Trophoblast cell (in vitro differentiated cells and primary cell): ENCODE measurements around the gene IGF1R.

Experiments used
- DNase-seq, 2 donors: peaks; one replicate each; pipeline ENCODE4 v3.0.0-alpha.2; 2016
- H2AFZ ChIP-seq: 2 replicates; pipeline ENCODE4 v1.6.1; 2013; ENCODE audit warnings: low read length, moderate library complexity, mild to moderate bottlenecking; ENCODE audit not compliant: insufficient read depth, poor library complexity
- H2AK5ac ChIP-seq: 2 replicates; pipeline ENCODE4 v1.6.1; 2013; ENCODE audit warnings: mild to moderate bottlenecking, low read length
- H2BK120ac ChIP-seq: 2 replicates; pipeline ENCODE4 v1.6.1; 2013; ENCODE audit warnings: low read length, mild to moderate bottlenecking, moderate library complexity; ENCODE audit not compliant: insufficient read depth, poor library complexity
- H2BK12ac ChIP-seq: 2 replicates; pipeline ENCODE4 v1.6.1; 2013; ENCODE audit warnings: mild to moderate bottlenecking, low read length, moderate library complexity
- H2BK5ac ChIP-seq: 2 replicates; pipeline ENCODE4 v1.6.1; 2013; ENCODE audit warnings: low read length, low read depth, moderate library complexity, mild to moderate bottlenecking; ENCODE audit not compliant: poor library complexity
- H3K14ac ChIP-seq: 2 replicates; pipeline ENCODE4 v1.6.1; 2013; ENCODE audit warnings: mild to moderate bottlenecking, low read length
- H3K18ac ChIP-seq: 2 replicates; pipeline ENCODE4 v1.6.1; 2013; ENCODE audit warnings: mild to moderate bottlenecking, low read length
- H3K23ac ChIP-seq: 2 replicates; pipeline ENCODE4 v1.6.1; 2013; ENCODE audit warnings: low read length
- H3K27ac ChIP-seq: 2 replicates; pipeline ENCODE4 v1.5.1; 2013; ENCODE audit warnings: low read depth, mild to moderate bottlenecking, inconsistent platforms, low read length, moderate library complexity
- H3K27me3 ChIP-seq: 2 replicates; pipeline ENCODE4 v1.6.1; 2013; ENCODE audit warnings: inconsistent platforms, mild to moderate bottlenecking, low read length, moderate library complexity; ENCODE audit not compliant: insufficient read depth
- H3K36me3 ChIP-seq, 2 experiments: 1 replicate in 1 of 2; 2 replicates in 1 of 2; pipeline ENCODE4 v1.6.1; 2013; ENCODE audit warnings: low read length in 2 of 2, mild to moderate bottlenecking in 2 of 2, moderate library complexity in 1 of 2; ENCODE audit not compliant: insufficient read depth in 2 of 2, control insufficient read depth in 1 of 2
- H3K4ac ChIP-seq: 2 replicates; pipeline ENCODE4 v1.6.1; 2013; ENCODE audit warnings: low read depth, mild to moderate bottlenecking, low read length, moderate library complexity
- H3K4me1 ChIP-seq, 2 experiments: 1 replicate in 1 of 2; 2 replicates in 1 of 2; pipeline ENCODE4 v1.6.1; 2013; ENCODE audit warnings: low read length in 2 of 2, mild to moderate bottlenecking in 2 of 2, moderate library complexity in 1 of 2; ENCODE audit not compliant: insufficient read depth in 2 of 2, control insufficient read depth in 1 of 2
- H3K4me2 ChIP-seq: 2 replicates; pipeline ENCODE4 v1.6.1; 2013; ENCODE audit warnings: inconsistent platforms, mild to moderate bottlenecking, low read length, moderate library complexity
- H3K4me3 ChIP-seq: 2 replicates; pipeline ENCODE4 v1.5.1; 2013; ENCODE audit warnings: mild to moderate bottlenecking, low read depth, low read length, inconsistent platforms
- H3K79me1 ChIP-seq: one replicate; pipeline ENCODE4 v1.6.1; 2013; ENCODE audit warnings: low read length
- H3K79me2 ChIP-seq: 2 replicates; pipeline ENCODE4 v1.6.1; 2013; ENCODE audit warnings: low read length, mild to moderate bottlenecking; ENCODE audit not compliant: control insufficient read depth, insufficient read depth, poor library complexity
- H3K9ac ChIP-seq: 2 replicates; pipeline ENCODE4 v1.6.1; 2013; ENCODE audit warnings: mild to moderate bottlenecking, low read length
- H3K9me3 ChIP-seq: 2 replicates; pipeline ENCODE4 v1.6.1; 2013; ENCODE audit warnings: low read depth, mild to moderate bottlenecking, control low read depth, inconsistent platforms, low read length; ENCODE audit not compliant: insufficient read depth
- H4K12ac ChIP-seq: 2 replicates; pipeline ENCODE4 v1.6.1; 2013; ENCODE audit warnings: low read depth, mild to moderate bottlenecking, low read length, moderate library complexity
- H4K8ac ChIP-seq: 2 replicates; pipeline ENCODE4 v1.6.1; 2013; ENCODE audit warnings: low read depth, mild to moderate bottlenecking, low read length, moderate library complexity
- H4K91ac ChIP-seq: one replicate; pipeline ENCODE4 v1.6.1; 2013; ENCODE audit warnings: low read depth, mild to moderate bottlenecking, low read length, moderate library complexity
- WGBS: extraction: QIAGEN DNeasy Blood & Tissue Kit; methylation state at CpG from one replicate; pipeline ENCODE4 v1.1.7; 2013; ENCODE audit warnings: missing lambda C conversion rate; ENCODE audit not compliant: insufficient read length, insufficient coverage; ENCODE audit errors: extremely low coverage; 5-methylcytosine and 5-hydroxymethylcytosine counted together

The IGF1R gene

DNA sequence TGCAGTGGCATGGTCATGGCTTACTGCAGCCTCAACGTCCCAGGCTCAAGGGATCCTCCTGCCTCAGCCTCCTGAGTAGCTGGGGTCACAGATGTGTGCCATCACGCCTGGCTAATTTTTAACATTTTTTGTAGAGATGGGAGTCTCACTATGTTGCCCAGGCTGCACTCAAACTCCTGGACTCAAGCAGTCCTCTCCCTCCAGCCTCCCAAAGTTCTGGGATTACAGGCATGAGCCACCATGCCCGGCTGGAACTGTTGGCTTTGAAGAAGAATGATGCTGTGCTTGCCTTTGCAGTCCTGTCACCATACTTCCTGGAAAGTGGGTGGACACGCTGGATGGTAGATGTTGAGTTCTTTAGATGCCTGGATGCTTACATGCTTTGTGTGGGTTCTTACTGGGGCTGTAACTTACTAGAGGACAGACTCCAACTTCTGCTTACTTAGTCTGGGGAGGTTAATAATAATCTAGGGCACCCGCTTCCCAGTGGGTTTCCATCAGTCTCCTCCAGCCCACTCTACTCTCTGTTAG is 36.7 kb downstream of the IGF1R start:
- Histone ChIP-seq H3K4ac (peak overlapping the region; percentile 80), H3K27me3 (no peaks in the 10 kb centered on the region), H2AFZ (no peak overlapping the region), H3K4me2 (no peak overlapping the region), H2AK5ac (no peak overlapping the region), H2BK120ac (no peak overlapping the region), H3K4me1 (peaks cover 12 to 30% of the 10 kb centered on the region in 2 experiments), H2BK12ac (no peak overlapping the region), H3K9me3 (no peaks in the 10 kb centered on the region), H3K9ac (no peak overlapping the region), H3K4me3 (no peak overlapping the region), H4K8ac (no peak overlapping the region), H3K27ac (no peak overlapping the region), H4K12ac (no peak overlapping the region), H3K79me2 (peaks cover 22% of the 10 kb centered on the region), H4K91ac (no peak overlapping the region), H3K79me1 (no peaks in the 10 kb centered on the region), H2BK5ac (no peak overlapping the region), H3K18ac (no peak overlapping the region), H3K36me3 (no peaks in the 10 kb centered on the region), H3K14ac (no peak overlapping the region), H3K23ac (no peak overlapping the region)
- no CpG with 5 or more reads among the region's 5 CpGs for WGBS
- DNase-seq = peak in 1 of 2 donors; percentile 53

DNA sequence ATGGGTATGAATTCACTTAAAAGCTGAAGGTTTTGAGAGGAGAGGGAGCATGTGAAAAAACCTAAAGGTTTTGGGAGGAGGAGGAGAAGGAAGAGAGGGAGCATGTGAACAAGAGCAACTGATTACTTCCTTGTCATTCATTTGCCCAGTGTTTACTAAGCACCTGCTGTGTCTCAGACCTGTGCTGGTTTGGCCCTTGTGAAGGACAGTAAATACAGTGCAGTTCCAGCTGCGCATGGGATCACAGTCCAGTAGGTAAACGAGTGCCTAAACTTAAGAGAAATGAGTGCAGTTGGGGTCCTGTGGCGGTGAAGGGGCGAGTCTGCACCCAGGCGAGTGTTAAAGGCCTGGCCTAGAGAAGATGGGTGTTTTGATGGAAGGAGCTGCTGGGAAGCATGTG is 38.6 kb downstream of the IGF1R start:
- Histone ChIP-seq H3K27ac (no peak overlapping the region), H3K9ac (no peak overlapping the region), H3K4me2 (no peak overlapping the region), H3K9me3 (no peaks in the 10 kb centered on the region), H2BK5ac (no peak overlapping the region), H4K91ac (no peak overlapping the region), H2BK12ac (no peak overlapping the region), H3K14ac (no peak overlapping the region), H3K79me1 (no peaks in the 10 kb centered on the region), H3K4ac (peak overlapping the region; percentile 41), H2BK120ac (no peak overlapping the region), H2AFZ (no peak overlapping the region), H3K4me1 (peaks cover 15 to 29% of the 10 kb centered on the region in 2 experiments), H3K36me3 (no peaks in the 10 kb centered on the region), H3K4me3 (no peak overlapping the region), H4K8ac (no peak overlapping the region), H2AK5ac (no peak overlapping the region), H3K27me3 (no peaks in the 10 kb centered on the region), H4K12ac (no peak overlapping the region), H3K79me2 (peaks cover 22% of the 10 kb centered on the region), H3K18ac (no peak overlapping the region), H3K23ac (no peak overlapping the region)
- no peak for DNase-seq
- WGBS = no CpG with 5 or more reads among the region's 5 CpGs

DNA sequence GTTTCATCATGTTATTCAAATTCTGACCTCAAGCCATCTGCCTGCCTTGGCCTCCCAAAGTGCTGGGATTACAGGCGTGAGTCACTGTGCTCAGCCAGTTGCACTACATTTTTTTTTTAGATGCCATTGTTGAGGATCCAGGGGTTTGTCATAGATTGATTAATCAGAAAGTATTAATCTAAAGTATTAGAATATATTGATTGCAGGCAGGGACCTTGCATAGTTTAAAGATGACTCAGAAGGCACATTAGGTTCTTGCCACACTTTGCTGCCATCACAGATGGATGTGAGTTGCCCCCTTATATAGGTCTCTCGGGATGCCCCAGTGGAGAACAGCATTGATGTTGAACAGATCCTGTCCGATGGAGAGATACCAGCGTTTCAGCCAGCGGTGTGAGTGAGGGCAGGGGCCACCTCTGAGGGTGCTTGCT is 41.1 kb downstream of the IGF1R start:
- Histone ChIP-seq H4K12ac (no peak overlapping the region), H2AFZ (no peak overlapping the region), H3K4me3 (no peak overlapping the region), H3K79me1 (peaks cover 2% of the 10 kb centered on the region), H3K4me1 (peaks cover 17 to 31% of the 10 kb centered on the region in 2 experiments), H3K27me3 (no peaks in the 10 kb centered on the region), H3K4ac (peak overlapping the region; percentile 26), H2BK120ac (no peak overlapping the region), H3K9me3 (no peaks in the 10 kb centered on the region), H2BK12ac (no peak overlapping the region), H4K8ac (no peak overlapping the region), H2AK5ac (no peak overlapping the region), H3K36me3 (no peaks in the 10 kb centered on the region), H3K79me2 (peaks cover 31% of the 10 kb centered on the region), H3K9ac (no peak overlapping the region), H3K18ac (no peak overlapping the region), H3K4me2 (no peak overlapping the region), H3K27ac (peak overlapping the region; percentile 32), H2BK5ac (no peak overlapping the region), H4K91ac (no peak overlapping the region), H3K14ac (no peak overlapping the region), H3K23ac (no peak overlapping the region)
- no CpG with 5 or more reads among the region's 5 CpGs for WGBS
- peak; percentile 58 to 78 for DNase-seq

DNA sequence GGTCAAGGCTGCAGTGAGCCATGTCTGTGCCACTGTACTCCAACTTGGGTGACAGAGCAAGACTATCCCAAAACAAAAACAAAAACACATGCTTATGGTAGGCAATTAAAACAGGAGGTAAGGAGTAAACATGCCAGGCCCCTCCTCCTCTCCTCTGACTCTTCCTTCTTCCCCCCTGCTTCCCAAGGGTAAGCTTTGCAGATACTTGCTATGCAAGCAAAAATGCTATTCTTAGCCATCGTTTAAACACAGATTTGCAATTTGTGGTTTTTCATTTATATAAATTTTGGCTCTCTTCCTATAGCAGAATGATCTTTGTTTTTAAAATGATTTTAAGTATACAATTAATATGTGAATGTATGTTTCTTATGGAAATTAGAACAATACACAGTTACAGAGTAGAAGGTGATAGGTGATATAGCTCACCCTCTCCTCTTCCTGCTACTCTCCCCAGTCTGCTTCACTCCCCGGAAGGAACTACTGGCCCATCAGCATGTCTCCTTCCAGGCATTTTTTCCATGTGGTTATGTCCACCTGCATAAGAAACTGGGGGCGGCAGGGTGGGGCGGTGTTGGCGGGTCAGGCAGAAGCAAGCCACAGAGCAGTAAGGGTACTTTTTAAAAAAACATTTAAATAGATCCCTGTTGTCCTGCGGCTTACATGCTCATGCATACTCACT is 42.1 kb downstream of the IGF1R start:
- Histone ChIP-seq H2AFZ (no peak overlapping the region), H3K18ac (no peak overlapping the region), H3K14ac (no peak overlapping the region), H2BK5ac (no peak overlapping the region), H3K27me3 (no peaks in the 10 kb centered on the region), H3K27ac (no peak overlapping the region), H3K23ac (no peak overlapping the region), H4K8ac (no peak overlapping the region), H4K91ac (no peak overlapping the region), H2BK120ac (no peak overlapping the region), H3K4me1 (peaks cover 15 to 28% of the 10 kb centered on the region in 2 experiments), H2BK12ac (no peak overlapping the region), H3K4me2 (no peak overlapping the region), H3K79me2 (peaks cover 31% of the 10 kb centered on the region), H3K9me3 (no peaks in the 10 kb centered on the region), H3K4ac (peak overlapping the region; percentile 80), H3K79me1 (peaks cover 2% of the 10 kb centered on the region), H3K9ac (no peak overlapping the region), H2AK5ac (no peak overlapping the region), H3K4me3 (no peak overlapping the region), H4K12ac (no peak overlapping the region), H3K36me3 (no peaks in the 10 kb centered on the region)
- WGBS = no CpG with 5 or more reads among the region's 6 CpGs
- DNase-seq = no peak
